HG03520 (cell line): ENCODE measurements around the gene NOL4L.

Experiments
- ATAC-seq: cut with Tn5 transposase; IDR thresholded peaks from one replicate; pipeline ENCODE4 v1.9.1; 2021; ENCODE audit warnings: mild to moderate bottlenecking, moderate library complexity; ENCODE audit not compliant: unreplicated experiment

NOL4L gene

DNA sequence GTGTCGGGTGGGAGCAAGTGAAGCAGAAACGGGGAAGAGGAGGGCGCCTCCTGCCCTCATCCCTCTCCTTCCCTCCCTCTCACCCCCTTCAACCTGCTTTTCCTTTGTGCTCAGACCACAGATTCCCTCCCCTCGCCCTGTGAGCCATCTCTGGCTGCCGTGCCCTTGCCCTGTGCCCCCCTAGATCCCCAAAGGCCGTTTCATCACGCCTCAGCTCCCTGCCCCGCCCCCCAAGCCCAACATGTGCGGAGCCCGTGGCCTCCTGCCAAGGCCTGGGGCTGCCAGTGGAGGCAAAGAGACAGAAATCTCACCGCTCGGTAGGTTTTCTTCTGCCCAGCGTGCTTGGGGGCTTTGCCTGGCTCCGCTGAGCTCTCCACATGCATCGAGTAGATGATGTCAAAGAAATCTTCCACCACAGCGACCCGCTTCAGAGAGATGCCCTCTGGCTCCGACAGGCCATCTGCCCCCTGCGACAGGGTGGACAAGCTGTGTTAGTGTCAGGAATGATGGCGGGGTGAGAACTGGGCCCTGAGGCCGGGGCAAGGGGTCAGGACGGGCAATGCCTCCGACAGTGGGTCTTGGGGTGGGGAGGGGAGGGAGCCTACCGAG, 57.6 kb downstream of the NOL4L start:
- ATAC-seq, result no peak

- ATAC-seq, result no peak
Measured at GRCh38 chr20:32527052-32527446, 58.1 kb downstream of the NOL4L start.

DNA sequence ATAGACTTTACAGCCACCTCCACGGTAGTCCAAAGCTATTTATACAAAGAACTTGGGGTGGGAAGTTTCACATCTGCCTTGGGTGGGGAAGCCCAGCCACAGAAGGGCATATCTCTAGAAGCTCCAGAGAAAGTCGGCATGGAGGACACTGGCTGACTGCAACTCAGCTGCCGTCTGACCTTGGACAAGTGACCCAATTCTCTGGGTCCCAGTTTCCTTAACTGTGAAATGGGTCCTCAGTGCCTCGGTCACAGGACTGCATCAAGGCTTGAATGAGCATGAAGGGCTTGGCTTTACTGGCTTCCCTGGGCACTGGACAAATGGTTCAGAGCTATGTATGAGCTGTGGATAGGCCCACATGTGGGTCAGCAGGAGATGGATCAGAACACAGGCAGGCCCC, 58.6 kb downstream of the NOL4L start:
- ATAC-seq, result no peak

- ATAC-seq, result no peak
Measured at GRCh38 chr20:32526125-32526524, 59.0 kb downstream of the NOL4L start.

GRCh38 chr20:32524829-32525501, 60.2 kb downstream of the NOL4L start:
- ATAC-seq, result no peak

GRCh38 chr20:32523613-32524213, 61.4 kb downstream of the NOL4L start:
- ATAC-seq, result no peak

DNA sequence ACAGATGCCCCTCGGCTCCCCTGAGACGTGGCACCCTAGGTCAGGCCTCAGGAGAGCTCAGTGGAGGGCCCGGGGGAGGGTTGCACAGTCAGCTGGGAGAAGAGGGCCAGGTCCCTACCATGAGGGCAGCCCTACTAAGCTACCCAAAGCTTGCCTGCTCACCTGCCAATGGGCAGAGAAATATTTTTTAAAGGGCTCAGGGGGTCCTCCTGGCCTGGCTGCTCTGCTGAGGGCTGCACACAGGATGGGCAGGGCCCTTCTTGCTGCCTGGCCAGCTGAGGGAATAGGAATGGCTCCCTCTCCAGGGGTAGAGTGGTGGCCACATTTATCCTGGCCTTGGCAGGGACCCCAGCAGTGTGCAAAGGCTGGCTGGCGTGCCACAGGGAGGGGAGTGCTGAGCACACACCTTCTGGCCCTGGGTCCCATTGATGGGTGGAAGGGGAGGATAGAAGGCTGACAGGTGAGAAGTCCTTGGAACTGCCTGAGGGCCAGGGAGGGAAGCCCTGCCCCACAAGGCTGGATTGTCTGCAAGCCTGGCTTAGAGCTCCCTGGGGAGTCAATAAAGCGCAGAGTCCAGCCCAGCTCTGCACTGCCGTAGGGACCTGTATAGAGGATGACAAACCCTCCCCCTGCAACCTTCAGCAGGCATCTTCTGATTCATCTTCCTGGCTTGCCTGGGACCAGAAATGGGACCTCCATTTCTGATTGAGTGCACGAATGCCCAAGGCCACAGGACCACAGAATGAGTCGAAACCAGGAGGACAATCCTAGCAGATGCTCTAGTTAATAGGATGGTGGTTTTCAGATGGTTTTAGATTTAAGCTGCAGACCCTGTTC, 62.1 kb downstream of the NOL4L start:
- ATAC-seq, result no peak

DNA sequence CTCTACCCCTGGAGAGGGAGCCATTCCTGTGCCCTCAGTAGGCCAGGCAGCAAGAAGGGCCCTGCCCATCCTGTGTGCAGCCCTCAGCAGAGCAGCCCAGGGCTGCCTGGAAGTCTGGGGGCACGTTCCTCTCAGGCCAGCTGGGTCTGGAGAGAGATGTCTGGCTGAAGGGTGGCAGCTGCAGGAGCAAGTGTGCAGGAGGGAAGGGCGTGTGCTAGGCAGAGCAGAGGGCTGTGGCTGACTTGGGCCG, 62.7 kb downstream of the NOL4L start:
- ATAC-seq, result no peak

DNA sequence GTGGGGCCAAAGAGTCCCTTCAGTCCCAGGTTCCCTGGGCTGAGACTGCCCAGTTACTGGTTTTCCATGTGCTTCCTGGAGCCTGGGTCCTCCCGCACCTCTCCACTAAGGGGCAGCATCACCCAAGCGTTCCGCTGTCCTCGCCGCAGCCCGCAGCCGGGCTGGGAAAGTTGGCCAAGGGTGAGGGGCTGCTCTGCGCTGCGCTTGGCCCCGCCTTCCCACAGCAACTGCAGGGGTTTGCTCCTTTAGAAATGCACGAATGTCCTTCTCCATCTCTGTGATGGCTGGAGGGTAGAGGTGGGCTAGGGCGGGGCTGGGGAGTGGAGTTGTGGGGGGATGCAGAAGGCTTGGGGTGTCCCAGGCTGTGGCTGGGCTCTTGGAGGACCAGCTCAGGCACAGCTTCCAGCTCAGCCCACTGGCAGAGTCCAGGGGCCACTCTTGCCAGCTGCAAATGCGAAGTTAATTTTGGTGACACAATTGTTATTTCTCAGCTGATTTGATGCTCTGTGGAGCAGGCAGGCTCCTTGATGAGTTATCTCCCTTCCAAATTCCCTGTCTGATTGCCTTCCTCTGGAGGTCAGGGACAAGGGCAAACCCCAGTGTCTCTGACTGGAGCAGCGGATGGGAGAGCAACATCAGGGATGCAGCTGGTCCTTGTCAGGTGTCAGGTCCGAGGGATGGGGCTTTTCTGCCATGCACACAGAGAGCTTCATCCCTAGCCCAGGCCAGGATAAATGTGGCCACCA, 63.2 kb downstream of the NOL4L start:
- ATAC-seq, result no peak

GRCh38 chr20:32520927-32521203, 64.3 kb downstream of the NOL4L start:
- no peak for ATAC-seq

GRCh38 chr20:32519381-32519730, 65.8 kb downstream of the NOL4L start:
- no peak for ATAC-seq

GRCh38 chr20:32518593-32519380, 66.3 kb downstream of the NOL4L start:
- ATAC-seq, result no peak

- no peak for ATAC-seq
Measured at GRCh38 chr20:32517914-32518592, 67.1 kb downstream of the NOL4L start.

DNA sequence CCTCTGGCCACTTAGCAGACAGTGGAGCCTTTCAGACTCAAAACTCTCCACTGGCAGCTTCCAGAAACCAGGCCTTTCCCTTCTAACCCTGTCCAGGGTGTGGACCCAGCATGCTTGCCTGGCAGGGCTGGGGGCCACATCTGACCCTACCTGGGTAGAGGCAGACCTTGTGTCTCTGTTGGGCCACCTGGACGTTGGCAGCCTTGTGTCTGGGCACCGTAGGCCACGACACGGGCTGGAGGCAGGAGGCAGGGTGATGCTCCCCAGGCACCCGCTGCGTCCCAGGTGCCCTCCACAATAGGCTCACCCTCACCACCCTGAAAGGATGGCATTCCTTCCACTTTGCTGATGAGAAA, 67.6 kb downstream of the NOL4L start:
- no peak for ATAC-seq

DNA sequence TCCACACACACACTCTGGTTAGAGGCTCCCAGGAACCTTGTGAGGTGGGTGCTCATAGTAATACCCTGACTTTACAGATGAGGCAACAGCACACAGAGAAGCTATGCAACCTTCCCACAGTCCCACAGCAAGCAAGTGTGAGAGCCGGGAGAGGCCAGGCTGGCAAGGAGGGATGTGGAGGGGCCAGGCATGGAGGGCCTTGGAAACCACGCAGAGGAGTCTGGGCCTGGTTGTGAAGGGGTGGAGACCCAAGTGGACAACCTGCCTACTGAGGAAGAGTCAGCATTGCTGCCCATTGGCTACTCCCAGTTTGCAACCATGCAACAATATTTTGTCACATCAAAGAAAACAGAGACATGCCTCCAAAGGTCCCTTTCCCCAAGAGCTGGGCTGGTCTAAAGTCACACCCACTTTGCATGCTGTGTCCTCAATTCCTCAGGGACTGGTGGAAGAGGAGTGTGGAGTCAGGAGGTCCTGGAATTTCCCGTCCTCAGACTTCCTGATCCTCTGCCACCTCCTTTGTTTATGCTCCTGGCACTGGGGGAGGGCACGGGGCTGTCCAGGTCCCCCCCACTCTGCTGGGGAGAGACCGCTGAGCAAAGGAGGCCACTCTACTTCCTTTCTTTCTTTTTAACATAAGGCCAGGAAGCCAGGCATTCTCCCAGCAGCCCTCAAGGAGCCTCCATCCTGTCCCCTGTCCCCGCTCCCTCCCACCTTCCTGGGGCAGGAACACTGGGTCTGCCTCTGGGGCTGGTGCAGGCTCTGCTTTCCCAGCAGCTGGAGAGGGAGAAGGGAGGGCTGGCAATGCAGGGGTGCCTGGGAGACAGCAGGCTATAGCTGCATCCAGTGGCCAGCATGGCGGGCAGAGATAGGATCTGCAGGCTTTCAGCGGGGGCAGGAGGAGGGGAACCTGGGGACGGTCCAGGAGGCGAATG, 68.3 kb downstream of the NOL4L start:
- no peak for ATAC-seq

- no peak for ATAC-seq
Measured at GRCh38 chr20:32515631-32516101, 69.5 kb downstream of the NOL4L start.

- ATAC-seq, result no peak
Measured at GRCh38 chr20:32514760-32515159, 70.4 kb downstream of the NOL4L start.

- no peak for ATAC-seq
Measured at GRCh38 chr20:32513031-32513866, 71.9 kb downstream of the NOL4L start.
